GM10266 (cell line): ENCODE measurements around the gene EIF2B1.

Experiments used
- DNase-seq: peaks from one replicate; pipeline ENCODE4 v3.0.0; 2012; ENCODE audit errors: extremely low spot score
- TF ChIP-seq, protein P1 (sequence below): IDR thresholded peaks from 2 replicates; pipeline ENCODE4 v1.5.1; 2012; ENCODE audit warnings: mild to moderate bottlenecking, low read depth; ENCODE audit not compliant: control insufficient read depth, insufficient read depth; ENCODE audit errors: missing control alignments

The EIF2B1 gene

DNA sequence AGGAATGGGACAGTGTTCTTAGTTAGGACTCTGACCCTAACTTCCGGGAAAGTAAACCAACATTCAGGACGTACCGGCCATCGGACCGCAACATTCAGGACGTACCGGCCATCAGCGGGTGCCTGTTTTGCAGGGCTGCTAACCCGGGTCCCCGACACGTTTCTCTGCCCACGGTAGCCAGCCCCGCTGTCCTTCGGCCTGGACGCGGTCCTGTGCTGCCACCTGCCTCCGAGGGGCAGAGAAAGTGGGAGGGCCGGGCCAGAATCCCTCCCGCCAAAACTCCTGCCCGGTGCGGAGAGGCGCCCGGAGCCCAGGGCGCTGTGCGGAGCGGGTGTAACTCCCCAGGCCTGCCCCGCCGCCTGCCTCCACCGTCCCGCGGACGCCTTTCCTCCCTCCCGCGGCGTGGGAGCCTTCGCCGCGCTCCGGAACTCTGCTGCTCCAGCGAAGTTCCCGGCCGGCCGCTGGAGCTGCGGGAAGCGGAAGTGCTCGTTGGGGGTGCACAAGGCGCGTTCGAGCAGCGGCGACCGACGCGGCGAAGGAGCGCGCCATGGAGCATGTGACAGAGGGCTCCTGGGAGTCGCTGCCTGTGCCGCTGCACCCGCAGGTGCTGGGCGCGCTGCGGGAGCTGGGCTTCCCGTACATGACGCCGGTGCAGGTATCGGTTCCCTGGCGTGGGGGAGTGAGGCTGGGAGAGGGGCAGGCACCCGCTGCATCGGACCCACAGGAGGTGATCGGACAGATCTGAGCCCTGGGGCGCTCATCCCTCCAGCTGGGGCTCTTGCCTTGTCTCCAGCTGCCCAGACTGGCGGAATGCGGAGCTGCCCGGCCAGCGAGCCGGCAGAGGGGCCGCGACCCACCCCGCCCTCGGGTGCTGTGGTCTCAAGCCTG, 31.6 kb downstream of the EIF2B1 start, which contains the start of gene DDX55:
Gene DDX55, plus strand, starts transcription at position 498 of the 888 bp plus-strand sequence. Its CDS starts 50 bp downstream, at position 548.
- TF ChIP-seq, protein P1, sequence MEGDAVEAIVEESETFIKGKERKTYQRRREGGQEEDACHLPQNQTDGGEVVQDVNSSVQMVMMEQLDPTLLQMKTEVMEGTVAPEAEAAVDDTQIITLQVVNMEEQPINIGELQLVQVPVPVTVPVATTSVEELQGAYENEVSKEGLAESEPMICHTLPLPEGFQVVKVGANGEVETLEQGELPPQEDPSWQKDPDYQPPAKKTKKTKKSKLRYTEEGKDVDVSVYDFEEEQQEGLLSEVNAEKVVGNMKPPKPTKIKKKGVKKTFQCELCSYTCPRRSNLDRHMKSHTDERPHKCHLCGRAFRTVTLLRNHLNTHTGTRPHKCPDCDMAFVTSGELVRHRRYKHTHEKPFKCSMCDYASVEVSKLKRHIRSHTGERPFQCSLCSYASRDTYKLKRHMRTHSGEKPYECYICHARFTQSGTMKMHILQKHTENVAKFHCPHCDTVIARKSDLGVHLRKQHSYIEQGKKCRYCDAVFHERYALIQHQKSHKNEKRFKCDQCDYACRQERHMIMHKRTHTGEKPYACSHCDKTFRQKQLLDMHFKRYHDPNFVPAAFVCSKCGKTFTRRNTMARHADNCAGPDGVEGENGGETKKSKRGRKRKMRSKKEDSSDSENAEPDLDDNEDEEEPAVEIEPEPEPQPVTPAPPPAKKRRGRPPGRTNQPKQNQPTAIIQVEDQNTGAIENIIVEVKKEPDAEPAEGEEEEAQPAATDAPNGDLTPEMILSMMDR: peak; percentile 55
- DNase-seq: peak; percentile 83

- no peak for DNase-seq
- TF ChIP-seq, protein P1: no peak
These were observed 33.8 kb downstream of the EIF2B1 start for GRCh38 chr12:123599721-123600120.

- no peak for DNase-seq
- TF ChIP-seq, protein P1: no peak
These were observed 34.2 kb downstream of the EIF2B1 start for GRCh38 chr12:123599310-123599709.

DNA sequence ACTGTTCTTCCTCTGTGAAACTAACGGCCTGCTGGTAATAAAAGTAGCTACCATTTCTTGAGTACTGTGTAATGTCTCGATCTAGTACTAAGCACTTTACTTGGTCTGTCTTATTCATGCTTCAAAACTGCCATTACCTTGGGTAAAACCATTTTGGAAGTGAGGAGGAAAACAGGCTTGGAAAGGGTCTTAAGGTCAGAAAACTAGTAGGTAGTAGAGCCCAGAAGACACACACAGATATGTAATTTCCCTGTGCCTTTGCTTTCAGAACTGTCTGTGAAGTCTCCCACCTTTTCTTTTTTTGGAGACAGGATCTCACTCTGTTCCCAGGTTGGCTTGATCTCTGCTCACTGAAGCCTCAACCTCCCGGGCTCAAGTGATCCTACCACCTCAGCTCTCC, 35.0 kb downstream of the EIF2B1 start:
- TF ChIP-seq, protein P1: no peak
- no peak for DNase-seq

GRCh38 chr12:123597100-123597499, 36.4 kb downstream of the EIF2B1 start:
- TF ChIP-seq, protein P1: no peak
- DNase-seq: no peak

GRCh38 chr12:123595729-123596128, 37.8 kb downstream of the EIF2B1 start:
- TF ChIP-seq, protein P1: no peak
- DNase-seq: no peak
